GM21381 (cell line): Measurements from ENCODE around the gene FXN.
"Not testable (repeated sequence)": the region's sequence is repeated elsewhere in the genome, so short reads cannot be mapped to it uniquely, and the experiment has no call there.

Experiments used
- ATAC-seq: cut with Tn5 transposase; IDR thresholded peaks from one replicate; pipeline ENCODE4 v1.9.1; 2021; ENCODE audit warnings: mild to moderate bottlenecking, moderate library complexity; ENCODE audit not compliant: unreplicated experiment

The FXN gene

DNA sequence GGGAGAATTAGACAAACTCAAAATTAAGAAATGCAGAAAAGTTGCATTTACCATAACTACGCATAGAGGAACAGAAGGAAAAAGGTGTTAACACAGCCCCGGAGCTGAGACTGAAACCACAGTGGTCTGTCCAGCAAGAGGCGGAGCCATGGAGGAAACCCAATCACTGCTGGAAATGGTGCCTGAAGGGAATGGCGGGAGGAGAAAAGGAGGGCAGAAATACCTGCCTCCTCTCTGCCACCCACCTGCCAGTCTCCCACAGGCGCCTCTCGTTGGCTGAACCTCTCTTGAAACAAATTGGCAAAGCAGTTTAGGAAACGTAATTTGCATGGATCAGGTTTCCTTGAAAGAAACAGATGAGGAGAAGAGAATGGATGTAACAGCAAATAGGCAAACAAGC lies 11.9 kb upstream of the FXN start:
- no peak for ATAC-seq

DNA sequence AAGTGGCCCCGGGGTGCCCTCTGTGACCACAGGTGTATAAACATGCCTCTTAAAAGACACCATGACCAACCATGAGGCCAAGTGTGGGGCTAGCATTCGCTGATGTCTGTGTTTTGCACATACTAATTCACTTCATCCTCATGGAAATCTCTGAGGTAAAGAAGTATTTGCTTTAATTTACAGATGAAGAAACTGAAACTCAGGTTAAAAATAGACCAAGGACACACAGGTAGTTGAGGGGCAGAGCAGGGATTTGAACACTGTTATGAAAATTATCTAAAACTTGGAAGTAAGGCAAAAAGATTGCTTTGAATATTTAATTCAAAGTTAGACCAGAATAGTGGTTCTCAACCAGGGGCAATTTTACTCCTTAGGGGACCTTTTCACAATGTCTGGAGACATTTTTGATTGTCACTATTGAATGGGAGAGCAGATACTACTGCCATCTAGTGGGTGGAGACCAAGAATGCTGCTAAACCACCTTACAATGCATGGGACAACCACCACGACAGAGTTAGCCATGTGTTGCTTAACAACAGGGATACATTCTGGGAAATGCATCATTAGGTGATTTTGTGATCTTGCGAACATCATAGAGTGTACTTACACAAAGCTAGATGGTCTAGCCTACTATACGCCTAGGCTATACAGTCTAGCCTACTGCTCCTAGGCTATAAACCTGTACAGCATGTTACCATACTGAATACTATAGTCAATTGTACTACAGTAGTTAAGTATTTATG lies 8.0 kb upstream of the FXN start:
- peak; percentile 57 for ATAC-seq

DNA sequence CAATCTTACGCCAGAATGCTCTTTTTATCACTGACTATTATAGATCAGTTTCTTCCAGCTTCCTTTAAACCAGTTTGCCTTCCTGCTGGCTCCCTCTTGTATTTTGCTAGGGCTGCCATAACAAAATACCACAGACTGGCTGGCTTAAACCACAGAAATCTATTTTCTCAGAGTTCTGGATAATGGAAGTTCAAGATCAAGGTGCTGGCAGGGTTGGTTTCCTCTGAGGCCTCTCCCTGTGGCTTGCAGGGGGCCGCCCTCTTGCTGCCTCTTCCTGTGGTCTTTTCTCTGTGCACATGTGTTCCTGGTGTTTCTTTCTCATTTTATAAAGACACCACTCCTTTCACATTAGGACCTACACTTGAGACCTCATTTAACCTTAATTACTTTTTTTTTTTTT lies 6.8 kb upstream of the FXN start:
- no peak for ATAC-seq

DNA sequence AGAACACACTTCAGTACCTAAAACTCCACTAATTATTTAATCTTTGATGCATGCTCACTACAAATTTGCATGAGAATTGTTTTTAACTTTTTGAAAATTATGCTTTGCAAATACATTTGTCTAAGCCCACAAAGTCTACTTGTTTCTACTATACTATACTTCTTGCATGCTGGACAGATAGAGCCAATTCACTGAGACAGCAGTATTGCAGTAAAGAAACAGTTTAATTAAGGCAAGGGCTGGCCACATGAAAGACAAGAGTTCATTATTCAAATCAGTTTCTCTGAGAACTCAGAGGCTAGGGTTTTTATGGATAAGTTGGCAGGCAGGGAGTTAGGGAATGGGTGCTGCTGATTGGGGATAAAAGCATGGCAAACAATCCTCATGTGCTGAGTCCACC lies 6.0 kb upstream of the FXN start:
- ATAC-seq, result no peak

DNA sequence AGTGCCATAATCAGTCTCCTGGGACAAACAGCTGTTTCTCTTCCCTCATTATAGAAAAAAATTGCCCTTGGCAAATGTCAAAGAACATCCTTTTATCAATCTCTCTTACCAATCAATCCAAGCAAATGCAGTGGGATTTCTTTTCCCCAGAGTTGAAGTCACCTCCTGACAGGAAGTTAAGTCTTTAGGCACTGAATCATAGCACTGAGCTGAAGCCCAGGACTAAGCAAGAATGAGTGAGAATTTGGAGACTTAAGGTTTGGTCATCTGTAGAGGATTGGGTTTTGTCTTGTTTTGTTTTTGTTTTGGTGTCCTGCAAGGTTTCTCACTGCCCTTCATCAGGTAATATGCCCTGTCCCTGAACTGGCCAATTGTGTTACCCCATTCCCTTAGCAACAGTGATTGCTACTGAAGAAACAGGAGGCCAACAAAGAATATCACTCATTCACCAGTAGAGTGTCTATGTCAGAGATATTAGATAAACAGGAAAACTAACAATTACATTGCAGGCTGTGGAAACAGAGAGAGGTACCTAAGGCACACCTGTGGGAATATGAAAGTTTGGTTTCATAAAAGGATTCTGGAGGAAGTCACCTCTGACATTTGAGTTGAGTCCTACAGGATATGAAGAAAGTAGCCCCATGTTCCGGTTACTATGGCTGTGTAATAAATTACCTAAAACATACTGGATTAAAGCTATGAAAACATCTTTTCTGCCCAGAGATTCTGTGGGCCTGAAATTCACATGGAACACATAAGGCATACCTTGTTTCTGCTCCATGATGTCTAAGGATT lies 4.5 kb upstream of the FXN start:
- no peak for ATAC-seq

DNA sequence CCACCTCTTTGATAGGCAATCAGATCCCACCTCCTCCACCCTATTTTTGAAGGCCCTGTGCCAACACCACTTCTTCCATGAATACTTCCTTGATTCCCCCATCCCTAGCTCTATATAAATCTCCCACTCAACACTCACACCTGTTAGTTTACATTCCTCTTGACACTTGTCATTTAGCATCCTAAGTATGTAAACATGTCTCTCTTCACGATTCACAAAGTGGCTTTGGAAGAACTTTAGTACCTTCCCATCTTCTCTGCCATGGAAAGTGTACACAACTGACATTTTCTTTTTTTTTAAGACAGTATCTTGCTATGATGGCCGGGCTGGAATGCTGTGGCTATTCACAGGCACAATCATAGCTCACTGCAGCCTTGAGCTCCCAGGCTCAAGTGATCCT lies 1.5 kb upstream of the FXN start:
- no peak for ATAC-seq

DNA sequence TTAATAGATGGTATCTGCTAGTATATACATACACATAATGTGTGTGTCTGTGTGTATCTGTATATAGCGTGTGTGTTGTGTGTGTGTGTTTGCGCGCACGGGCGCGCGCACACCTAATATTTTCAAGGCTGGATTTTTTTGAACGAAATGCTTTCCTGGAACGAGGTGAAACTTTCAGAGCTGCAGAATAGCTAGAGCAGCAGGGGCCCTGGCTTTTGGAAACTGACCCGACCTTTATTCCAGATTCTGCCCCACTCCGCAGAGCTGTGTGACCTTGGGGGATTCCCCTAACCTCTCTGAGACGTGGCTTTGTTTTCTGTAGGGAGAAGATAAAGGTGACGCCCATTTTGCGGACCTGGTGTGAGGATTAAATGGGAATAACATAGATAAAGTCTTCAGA lies 757 bp downstream of the FXN start:
- peak; percentile 26 for ATAC-seq

DNA sequence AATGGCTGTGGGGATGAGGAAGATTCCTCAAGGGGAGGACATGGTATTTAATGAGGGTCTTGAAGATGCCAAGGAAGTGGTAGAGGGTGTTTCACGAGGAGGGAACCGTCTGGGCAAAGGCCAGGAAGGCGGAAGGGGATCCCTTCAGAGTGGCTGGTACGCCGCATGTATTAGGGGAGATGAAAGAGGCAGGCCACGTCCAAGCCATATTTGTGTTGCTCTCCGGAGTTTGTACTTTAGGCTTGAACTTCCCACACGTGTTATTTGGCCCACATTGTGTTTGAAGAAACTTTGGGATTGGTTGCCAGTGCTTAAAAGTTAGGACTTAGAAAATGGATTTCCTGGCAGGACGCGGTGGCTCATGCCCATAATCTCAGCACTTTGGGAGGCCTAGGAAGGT lies 1.2 kb downstream of the FXN start:
- no peak for ATAC-seq

DNA sequence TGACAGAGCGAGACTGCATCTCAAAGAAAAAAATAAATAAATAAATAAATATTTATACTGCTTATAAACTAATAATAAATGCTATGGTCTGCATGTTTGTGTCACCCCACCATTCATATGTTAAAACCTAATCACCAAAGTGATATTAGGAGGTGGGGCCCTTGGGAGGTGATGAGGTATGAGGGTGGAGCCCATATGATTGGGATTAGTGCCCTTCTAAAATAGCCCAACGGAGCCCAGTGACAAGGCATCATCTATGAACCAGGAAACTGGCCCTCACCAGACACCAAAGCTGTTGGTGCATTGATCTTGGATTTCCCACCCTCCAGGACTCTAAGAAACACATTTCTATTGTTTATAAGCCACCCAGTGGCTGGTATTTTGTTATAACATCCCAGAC lies 5.1 kb downstream of the FXN start:
- ATAC-seq, result no peak

DNA sequence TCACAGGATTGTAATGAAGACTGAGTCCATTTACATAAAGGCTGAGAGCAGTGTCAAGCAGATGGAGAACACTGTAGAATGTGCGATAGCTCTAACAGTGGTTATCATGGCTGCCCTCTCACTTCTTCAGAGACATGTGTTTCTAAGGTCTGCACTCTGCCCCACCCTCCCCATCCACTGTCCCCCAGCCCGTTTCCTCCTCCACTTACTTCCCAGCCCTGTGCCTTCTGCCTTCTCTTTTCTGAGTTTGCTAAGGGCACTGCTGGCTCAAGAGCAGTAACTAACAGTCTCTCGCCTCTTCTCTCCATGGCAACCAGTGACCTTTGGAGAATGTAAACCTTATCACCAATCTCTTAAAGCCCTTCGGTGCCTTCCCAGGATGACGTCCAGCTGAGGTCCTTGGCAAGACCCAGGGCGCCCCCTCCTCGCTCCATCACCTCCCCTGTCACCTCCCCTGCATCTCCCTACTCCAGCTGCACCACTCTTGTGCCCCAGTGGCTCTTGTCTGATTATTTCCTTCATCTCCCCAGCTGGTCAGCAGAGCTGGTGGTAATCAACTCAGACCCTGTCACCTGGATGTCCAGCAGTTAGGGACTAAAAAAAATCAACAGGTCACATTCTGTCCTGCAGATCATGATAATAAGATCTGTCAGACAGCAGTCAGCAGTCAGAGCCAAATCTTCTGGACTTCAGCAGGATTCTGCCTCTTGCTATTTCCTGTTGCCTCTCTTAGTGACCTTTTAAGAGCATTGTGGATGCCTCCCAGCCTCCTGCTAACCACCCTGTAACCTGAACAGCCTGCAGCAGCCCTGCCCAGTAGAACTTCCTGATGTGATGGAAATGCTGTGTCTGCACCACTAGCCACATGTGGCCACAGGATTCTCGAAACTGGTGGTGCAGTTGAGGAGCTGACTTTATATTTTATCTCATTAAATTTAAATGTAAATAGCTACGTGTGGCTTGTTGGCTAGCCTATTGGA lies 9.0 kb downstream of the FXN start:
- ATAC-seq, result no peak

DNA sequence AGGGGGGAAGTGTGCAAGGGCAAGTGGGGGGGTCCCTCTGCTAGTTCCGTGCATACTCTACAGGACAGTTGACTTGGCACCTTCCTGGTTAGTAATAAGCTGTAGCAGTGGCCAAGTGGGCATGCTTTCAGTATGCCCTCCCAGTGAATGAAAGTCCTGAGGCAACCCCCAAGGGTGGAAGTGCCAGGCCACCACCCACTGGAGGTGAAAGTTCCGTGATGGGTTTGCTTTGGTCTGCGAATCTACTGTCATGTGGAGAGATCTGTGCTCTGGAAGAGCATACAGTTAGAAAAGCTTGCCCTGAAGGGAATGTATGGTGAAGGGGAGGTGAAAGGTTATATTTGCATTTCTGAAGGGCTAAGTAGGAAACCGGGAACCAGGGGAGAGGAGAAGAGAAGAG lies 10.3 kb downstream of the FXN start:
- ATAC-seq, result no peak

DNA sequence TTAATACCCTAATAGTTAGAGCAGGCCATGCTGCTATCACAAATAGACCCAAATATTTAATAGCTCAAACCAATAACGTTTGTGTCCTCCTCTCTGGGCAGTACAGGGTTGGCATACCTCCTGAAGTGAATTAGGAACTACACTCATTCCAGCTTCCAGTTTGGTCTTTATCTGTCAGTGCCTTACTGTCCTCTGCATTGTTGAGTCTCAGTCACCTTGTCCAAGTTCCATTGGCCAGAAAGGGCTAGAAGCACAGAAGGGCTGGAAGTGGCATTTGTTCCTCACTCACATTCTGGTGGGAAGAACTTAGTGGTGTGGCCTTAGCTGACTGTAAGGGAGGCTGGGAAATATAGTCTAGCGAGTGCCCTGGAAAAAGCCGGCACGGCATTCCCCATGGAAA lies 11.2 kb downstream of the FXN start:
- no peak for ATAC-seq

DNA sequence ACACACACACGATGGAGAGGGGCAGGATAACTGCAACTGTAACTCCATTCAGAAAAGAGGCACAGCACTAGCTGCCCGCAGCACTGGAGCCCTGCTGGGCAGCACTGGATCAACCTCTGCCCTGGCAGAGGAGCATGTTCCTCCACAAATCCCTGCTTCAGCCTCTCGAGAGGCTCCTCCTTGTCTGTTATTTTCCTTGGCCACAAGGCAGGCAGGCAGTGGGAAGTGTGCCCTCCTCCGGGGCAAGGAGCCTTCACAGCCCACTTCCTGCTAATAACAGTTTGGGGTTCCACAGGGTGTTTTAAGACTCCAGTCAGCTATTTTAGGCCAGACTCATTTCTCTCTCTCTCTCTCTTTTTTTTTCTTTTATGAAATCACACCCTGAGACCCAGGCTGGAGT lies 11.8 kb downstream of the FXN start:
- ATAC-seq, result no peak

DNA sequence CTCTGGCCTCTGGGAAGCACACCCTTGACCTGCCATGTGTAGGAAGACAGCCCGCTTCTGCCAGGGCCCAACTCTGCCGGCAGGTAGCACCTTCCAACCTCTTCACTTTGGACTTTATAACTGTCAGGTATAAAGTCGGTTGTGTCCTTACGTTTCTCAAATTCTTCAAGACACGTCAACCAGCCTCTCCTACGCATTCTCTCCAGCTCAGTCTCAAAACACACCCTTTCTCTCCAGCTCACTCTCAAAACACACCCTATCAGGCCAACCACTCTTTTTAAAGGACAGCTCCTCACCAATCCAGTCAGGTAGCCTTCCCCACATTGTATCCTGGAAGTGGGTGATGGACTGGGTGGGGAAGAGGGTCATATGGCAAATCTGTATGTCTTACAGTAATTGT lies 13.5 kb downstream of the FXN start:
- no peak for ATAC-seq

DNA sequence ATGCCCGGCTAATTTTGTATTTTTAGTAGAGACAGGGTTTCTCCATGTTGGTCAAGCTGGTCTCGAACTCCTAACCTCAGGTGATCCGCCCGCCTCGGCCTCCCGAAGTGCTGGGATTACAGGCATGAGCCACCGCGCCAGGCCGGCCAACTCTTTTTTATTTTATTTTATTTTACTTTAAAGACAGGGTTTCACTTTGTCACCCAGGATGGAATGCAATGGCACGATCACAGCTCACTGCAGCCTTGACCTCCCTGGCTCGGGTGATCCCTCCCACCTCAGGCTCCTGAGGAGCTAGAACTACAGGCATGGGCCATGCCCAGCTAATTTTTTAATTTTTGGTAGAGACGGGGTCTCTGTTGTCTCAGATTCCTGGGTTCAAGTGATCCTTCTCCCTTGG lies 15.4 kb downstream of the FXN start:
- not testable (repeated sequence) for ATAC-seq

DNA sequence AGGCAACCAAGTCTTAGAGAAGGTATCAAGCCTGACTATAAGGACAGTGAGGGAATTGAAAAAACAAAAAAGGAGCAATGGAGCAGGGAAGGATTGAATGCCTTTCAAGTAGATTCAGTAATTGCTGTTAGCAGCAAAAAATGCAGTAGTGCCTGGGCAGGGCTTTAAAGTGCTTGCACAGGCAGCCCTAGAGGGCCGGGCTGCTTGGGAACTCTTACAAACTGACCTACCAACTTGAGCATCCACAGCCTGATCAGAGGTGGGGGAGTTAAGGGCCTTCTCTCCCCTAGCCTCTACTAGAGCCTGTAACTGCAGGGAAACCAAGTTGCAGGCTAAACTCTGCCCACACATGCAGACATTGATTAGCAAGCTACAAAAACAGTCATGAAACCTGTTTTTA lies 19.4 kb downstream of the FXN start:
- ATAC-seq, result no peak

DNA sequence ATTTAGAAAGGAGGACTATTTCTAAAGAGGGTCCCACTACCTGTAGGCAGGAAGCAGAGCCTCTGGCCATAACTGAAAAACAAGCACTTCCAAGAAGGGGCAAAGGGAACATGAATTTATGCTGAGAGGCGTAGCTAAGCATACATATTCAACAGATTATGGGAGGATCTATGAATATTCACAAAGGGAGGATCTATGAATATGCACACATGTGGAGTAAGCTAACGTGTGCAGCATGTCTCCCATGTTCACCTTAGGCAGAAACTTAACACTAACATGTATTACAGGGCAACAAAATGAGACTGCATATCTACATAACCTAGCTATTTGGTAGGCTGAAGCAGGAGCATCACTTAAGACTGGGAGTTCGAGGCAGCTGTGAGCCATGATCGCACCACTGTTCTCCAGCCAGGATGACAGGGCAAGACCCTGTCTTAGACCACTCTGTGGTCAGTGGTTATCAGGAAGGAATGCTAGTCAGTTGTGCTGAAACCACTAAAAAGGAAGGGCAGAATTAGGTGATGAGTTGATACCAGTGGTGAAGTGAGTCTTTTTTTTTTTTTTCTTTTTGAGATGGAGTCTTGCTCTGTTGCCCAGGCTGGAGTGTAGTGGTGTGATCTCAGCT lies 20.8 kb downstream of the FXN start:
- no peak for ATAC-seq

DNA sequence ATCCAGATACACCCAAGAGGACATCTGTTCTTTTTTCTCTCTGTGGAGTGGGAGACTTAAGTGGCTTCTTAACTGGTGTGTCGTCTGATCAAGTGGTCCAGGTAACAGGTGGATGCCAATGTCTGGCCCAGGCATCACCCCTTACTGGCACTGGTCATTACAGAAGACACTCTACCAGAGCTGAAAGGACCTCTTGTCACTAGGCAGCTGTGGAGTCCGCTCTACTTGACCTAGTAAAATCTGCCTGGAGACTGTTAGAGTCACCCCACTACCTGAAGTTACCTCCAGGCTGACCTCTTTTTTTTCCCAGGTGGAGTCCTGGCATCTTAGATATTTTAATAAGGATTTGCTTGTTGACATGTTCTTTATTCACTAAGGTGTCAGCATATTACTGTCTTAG lies 22.5 kb downstream of the FXN start:
- ATAC-seq, result no peak

DNA sequence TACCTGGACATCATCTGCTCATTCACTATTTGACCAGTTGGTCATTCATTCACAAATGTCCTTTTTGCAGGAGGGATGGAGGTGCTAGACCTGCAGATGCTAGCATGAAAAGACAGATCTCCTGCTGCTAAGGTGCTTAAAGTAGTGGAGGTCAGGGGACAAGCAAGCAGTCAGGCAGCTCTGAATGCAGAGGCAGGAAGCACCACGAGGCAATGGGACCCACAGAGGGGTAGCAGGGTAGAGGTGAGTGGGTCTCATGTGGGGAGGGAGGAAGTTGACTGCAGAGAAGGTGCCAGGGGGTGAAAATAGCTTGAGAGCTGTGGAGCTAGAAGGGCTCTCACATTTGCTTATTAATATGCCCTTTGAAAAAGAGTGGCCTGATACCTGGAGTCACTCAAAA lies 25.2 kb downstream of the FXN start:
- no peak for ATAC-seq

DNA sequence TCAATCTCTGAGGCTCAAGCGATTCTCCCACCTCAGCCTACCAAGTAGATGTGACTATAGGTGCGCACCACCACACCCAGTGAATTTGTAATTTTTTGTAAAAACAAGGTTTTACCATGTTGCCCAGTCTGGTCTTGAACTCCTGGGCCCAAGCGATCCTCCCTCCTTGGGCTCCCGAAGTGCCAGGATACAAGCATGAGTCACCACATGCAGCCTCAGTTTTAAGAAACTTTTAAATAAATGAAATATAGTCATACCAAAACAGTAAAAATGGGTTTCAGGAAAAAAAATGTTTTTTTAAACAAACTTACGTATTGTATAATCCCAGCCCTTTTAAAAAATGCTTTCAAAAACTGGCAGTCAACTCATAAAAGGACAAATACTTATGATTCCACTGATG lies 26.6 kb downstream of the FXN start:
- no peak for ATAC-seq

DNA sequence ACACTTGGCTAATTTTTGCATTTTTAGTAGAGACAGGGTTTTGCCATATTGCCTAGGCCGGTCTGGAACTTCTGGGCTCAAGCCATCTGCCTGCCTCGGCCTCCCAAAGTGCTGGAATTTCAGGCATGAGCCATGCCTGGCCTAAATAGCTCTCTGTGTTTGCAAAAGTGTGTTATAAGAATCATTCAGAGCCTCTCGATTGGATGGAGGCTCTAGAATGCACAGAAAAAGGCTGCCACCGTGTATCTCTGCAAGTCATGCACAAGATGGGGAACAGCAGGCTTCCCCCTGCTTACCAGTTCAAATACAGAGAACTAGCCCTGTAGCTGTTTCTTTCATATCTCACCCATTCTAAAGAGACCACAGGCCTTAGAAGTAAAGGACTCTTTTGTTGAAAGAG lies 28.3 kb downstream of the FXN start:
- ATAC-seq, result no peak
